ENCODE results near the gene PDCD11.

The PDCD11 gene

GRCh38 chr10:103450201-103450695 lies 53.8 kb downstream of the PDCD11 start:
- DNase-seq = no peak

- DNase-seq = no peak
Observed at GRCh38 chr10:103451091-103451813, 54.8 kb downstream of the PDCD11 start.

GRCh38 chr10:103451831-103452505 lies 55.5 kb downstream of the PDCD11 start, which contains the start of gene CALHM2:
TSS of gene CALHM2 (minus strand) at chr10:103452370. CDS start at chr10:103449941, 2,429 bp downstream.
- DNase-seq = peak; percentile 20

GRCh38 chr10:103452506-103453230 lies 56.2 kb downstream of the PDCD11 start:
- no peak for DNase-seq

- DNase-seq = no peak
Observed at GRCh38 chr10:103454026-103454425, 57.6 kb downstream of the PDCD11 start.

GRCh38 chr10:103455235-103455634 lies 58.8 kb downstream of the PDCD11 start:
- no peak for DNase-seq

- DNase-seq = no peak
Observed at GRCh38 chr10:103456074-103456660, 59.7 kb downstream of the PDCD11 start.

GRCh38 chr10:103457176-103457712 lies 60.8 kb downstream of the PDCD11 start:
- no peak for DNase-seq

- no peak for DNase-seq
Observed at GRCh38 chr10:103457896-103458583, 61.6 kb downstream of the PDCD11 start.

- peak; percentile 64 for DNase-seq
Observed at GRCh38 chr10:103458720-103459119, 62.3 kb downstream of the PDCD11 start, which contains the start of gene CALHM1. TSS of gene CALHM1 (minus strand) at chr10:103458900. CDS start at chr10:103458751, 149 bp downstream.

GRCh38 chr10:103459615-103460014 lies 63.2 kb downstream of the PDCD11 start:
- no peak for DNase-seq

- no peak for DNase-seq
Observed at GRCh38 chr10:103463499-103463898, 67.1 kb downstream of the PDCD11 start.

GRCh38 chr10:103465411-103466179 lies 69.2 kb downstream of the PDCD11 start:
- no peak for DNase-seq

GRCh38 chr10:103466734-103467133 lies 70.3 kb downstream of the PDCD11 start:
- DNase-seq = no peak

GRCh38 chr10:103467406-103467805 lies 71.0 kb downstream of the PDCD11 start:
- no peak for DNase-seq

- no peak for DNase-seq
Observed at GRCh38 chr10:103469201-103469600, 72.8 kb downstream of the PDCD11 start.

GRCh38 chr10:103470761-103471653 lies 74.6 kb downstream of the PDCD11 start:
- no peak for DNase-seq

GRCh38 chr10:103472005-103472404 lies 75.6 kb downstream of the PDCD11 start:
- DNase-seq = no peak

GRCh38 chr10:103473261-103473671 lies 76.8 kb downstream of the PDCD11 start:
- DNase-seq = no peak

- no peak for DNase-seq
Observed at GRCh38 chr10:103474077-103474476, 77.7 kb downstream of the PDCD11 start.

All from NCI-H1436 (cell line).